Bronchial epithelial cell (primary cell): ENCODE results near the gene ARHGAP15. TPM values are rescaled to one million over a fixed set of nuclear protein-coding genes. Genes with fewer than 3 reads are reported as not detected.

Source experiments
- DNase-seq: peaks from one replicate; pipeline ENCODE4 v3.0.0-alpha.2; 2010; ENCODE audit warnings: low read depth
- FAIRE-seq: peaks from 2 replicates; lab custom pipeline; 2011; peaks lifted over from hg19 to GRCh38; lab: Jason Lieb, UNC
- H3K27me3 ChIP-seq: 2 replicates; pipeline ENCODE4 v1.5.1; 2011; ENCODE audit warnings: low read length; ENCODE audit not compliant: control insufficient read depth, insufficient read depth
- H3K36me3 ChIP-seq: 2 replicates; pipeline ENCODE4 v1.5.1; 2011; ENCODE audit warnings: low read length; ENCODE audit not compliant: control insufficient read depth, insufficient read depth
- H3K4me3 ChIP-seq: 2 replicates; pipeline ENCODE4 v1.5.1; 2011; ENCODE audit warnings: mild to moderate bottlenecking, low read depth, low read length, control low read depth
- CTCF ChIP-seq: IDR thresholded peaks from 2 replicates; pipeline ENCODE4 v1.5.1; 2011; ENCODE audit warnings: mild to moderate bottlenecking, moderate library complexity, low read length, control low read depth, inconsistent platforms; ENCODE audit not compliant: insufficient read depth, severe bottlenecking
- total RNA-seq: library from RNA; depleted of rRNA; stranded (reverse); fragments of >200 nt; gene quantifications from 2 replicates; pipeline ENCODE4 v1.2.1, GENCODE V29; 2014

The ARHGAP15 gene
- total RNA-seq, 1 donor from 2014 or later, result not detected

- H3K27me3 ChIP-seq, result no peaks in the 10 kb centered on the region
- FAIRE-seq (no peak), DNase-seq (no peak)
- no peaks in the 10 kb centered on the region for H3K36me3 ChIP-seq
- TF ChIP-seq CTCF, result no peak
- no peak overlapping the region for H3K4me3 ChIP-seq
These were observed 132.8 kb downstream of the ARHGAP15 start for GRCh38 chr2:143261986-143262385.

GRCh38 chr2:143262389-143262788 is 133.2 kb downstream of the ARHGAP15 start:
- no peak for FAIRE-seq
- Histone ChIP-seq H3K36me3 (no peaks in the 10 kb centered on the region), H3K4me3 (no peak overlapping the region), H3K27me3 (no peaks in the 10 kb centered on the region)
- no peak for TF ChIP-seq CTCF
- DNase-seq, result no peak

- Histone ChIP-seq H3K36me3 (no peaks in the 10 kb centered on the region), H3K4me3 (no peak overlapping the region), H3K27me3 (no peaks in the 10 kb centered on the region)
- peak; percentile 28 for DNase-seq
- FAIRE-seq, result no peak
- TF ChIP-seq CTCF, result peak; percentile 19
These were observed 133.9 kb downstream of the ARHGAP15 start for GRCh38 chr2:143263066-143263625.

GRCh38 chr2:143264851-143265250 is 135.6 kb downstream of the ARHGAP15 start:
- no peak for TF ChIP-seq CTCF
- no peak for FAIRE-seq
- no peak overlapping the region for H3K4me3 ChIP-seq
- no peaks in the 10 kb centered on the region for H3K27me3 ChIP-seq
- H3K36me3 ChIP-seq, result no peaks in the 10 kb centered on the region
- peak; percentile 38 for DNase-seq

- H3K36me3 ChIP-seq, result no peaks in the 10 kb centered on the region
- FAIRE-seq (no peak), DNase-seq (no peak)
- no peaks in the 10 kb centered on the region for H3K27me3 ChIP-seq
- H3K4me3 ChIP-seq, result no peak overlapping the region
- TF ChIP-seq CTCF, result no peak
These were observed 150.5 kb downstream of the ARHGAP15 start for GRCh38 chr2:143279672-143280071.

- no peak for FAIRE-seq
- Histone ChIP-seq H3K27me3 (no peaks in the 10 kb centered on the region), H3K4me3 (no peak overlapping the region), H3K36me3 (no peaks in the 10 kb centered on the region)
- TF ChIP-seq CTCF, result no peak
- no peak for DNase-seq
These were observed 151.0 kb downstream of the ARHGAP15 start for GRCh38 chr2:143280097-143280757.
